ENCODE results near the gene GPR142.

GPR142 gene

DNA sequence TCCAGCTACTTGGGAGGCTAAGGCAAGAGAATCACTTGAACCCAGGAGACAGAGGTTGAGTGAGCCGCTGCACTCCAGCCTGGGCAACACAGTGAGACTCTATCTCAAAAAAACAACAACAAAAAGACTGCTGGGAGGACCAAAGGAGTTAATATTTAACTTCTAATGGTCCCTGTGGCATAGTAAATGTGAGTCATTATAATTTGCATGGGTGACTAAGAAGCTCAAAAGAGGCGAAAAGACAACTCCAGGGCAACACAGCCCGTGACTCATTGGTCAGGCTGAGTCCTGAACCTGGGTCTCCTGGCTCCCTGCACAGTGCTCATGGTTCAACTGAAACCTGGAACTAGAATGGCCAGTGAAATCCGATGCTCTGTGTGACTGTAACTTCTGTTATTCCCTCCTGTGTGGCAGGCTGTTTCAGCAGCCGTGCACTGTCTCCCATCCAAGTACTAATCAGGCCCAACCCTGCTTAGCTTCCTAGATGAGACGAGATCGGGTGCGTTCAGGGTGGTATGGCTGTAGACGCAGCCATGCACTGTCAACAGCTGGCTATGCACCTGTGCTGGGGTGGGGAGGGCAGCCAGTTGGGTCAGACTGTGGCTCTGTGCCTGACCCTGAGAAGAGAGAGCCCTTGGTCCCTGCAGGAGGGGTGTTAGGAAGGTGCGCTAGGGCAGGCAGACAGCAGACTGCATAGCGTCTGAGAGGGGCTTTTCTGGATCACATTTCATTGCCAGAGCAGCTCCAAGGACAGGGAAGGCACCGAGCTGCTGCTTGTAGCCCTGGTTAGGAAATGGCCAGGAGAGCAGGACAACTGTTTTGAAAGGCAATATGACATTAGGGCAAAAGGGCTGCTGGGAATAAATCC, 50.1 kb downstream of the GPR142 start:
- in situ Hi-C loops (cut with MboI; ENCODE audit: low sequenced_read_pairs) = no loop called here

DNA sequence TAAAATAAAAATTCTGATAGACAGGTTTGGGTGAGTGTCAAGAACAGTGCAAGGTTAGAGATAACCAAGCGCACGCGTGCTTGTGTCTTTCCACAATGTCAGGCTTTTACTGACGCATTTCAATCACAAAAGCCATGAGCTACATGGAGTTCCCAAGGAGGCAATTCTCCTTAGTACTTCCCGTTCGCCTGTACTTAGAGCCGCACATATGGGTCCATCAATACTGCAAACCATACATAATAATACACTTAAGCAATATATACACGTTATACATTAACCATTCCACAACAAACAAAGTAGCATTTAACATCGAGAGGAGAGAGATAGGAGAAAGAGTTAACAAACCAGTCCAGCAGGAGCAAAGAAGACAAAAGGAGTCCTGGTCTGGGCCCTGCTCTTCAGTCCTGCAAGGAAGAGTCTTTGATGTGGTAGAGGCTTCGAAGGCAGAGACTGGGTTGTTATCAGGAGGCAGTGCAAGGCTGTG, 52.7 kb downstream of the GPR142 start:
- in situ Hi-C loops (cut with MboI; ENCODE audit: low sequenced_read_pairs) = no loop called here

Data from hTERT RPE-1 (cell line).